Measurements from ENCODE around the gene LRCH3.

The LRCH3 gene

DNA sequence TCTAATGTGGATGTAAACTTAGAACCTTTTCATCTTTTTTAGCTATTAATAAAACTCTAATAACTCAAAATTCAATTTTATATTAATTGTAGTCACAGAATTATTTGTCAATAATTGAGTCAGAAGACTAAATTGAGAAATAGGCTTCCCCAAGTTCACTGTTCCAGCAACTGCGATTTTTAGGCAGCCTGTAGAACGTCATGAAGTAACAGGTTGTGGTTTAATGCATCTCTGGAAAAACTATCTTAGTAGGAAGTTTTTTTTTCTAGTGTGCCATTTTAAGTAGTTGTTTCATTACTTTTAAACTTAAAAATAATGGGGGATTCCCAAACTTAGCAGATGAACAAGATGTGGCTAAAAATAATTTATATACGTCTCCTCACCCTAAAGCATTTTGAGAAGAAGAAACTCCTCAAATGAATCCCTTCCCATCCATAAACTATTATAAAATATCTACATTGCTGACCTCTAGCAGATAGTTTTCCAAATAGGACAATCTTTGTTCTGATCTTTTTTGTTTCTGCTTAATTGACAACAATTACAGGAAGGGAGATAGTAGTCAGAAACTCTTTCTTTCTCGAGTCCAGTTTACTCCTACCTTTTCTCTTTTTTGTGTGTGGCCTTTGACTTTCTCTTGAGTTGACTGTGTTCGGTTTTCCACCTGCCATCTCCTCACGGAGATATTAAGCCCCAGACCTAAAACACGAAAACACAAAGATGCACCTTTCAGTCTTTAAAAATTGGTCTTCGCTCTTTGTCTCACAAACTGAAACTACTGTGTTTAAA is 43.1 kb downstream of the LRCH3 start:
- no peak for DNase-seq (ENCODE audit: low spot score)

- DNase-seq (ENCODE audit: low spot score) = no peak
Measured at GRCh38 chr3:197835509-197835908, 44.5 kb downstream of the LRCH3 start.

- no peak for DNase-seq (ENCODE audit: low spot score)
Measured at GRCh38 chr3:197836244-197836643, 45.2 kb downstream of the LRCH3 start.

- DNase-seq (ENCODE audit: low spot score) = no peak
Measured at GRCh38 chr3:197837282-197837681, 46.2 kb downstream of the LRCH3 start.

DNA sequence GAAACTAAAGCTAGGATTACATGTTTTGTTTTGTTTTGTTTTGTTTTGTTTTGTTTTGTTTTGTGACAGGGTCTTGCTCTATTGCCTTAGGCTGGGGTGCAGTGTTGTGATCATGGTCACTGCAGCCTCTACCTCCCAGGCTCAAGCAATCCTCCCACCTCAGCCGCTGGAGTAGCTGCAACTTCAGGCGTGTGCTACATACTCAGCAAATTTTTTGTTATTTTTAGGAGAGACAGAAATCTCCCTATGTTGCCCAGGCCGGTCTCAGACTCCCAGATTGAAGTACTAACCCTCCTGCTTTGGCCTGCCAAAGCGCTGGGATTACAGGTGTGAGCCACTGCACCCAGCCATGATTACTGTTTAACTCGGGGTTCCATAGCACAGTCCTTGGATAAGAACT is 50.7 kb downstream of the LRCH3 start:
- DNase-seq (ENCODE audit: low spot score) = no peak

- no peak for DNase-seq (ENCODE audit: low spot score)
Measured at GRCh38 chr3:197846491-197846890, 55.4 kb downstream of the LRCH3 start.

GRCh38 chr3:197847866-197848401 is 56.9 kb downstream of the LRCH3 start:
- DNase-seq (ENCODE audit: low spot score) = peak; percentile 8

- DNase-seq (ENCODE audit: low spot score) = no peak
Measured at GRCh38 chr3:197854596-197855343, 63.7 kb downstream of the LRCH3 start.

- no peak for DNase-seq (ENCODE audit: low spot score)
Measured at GRCh38 chr3:197855571-197855970, 64.5 kb downstream of the LRCH3 start.

DNA sequence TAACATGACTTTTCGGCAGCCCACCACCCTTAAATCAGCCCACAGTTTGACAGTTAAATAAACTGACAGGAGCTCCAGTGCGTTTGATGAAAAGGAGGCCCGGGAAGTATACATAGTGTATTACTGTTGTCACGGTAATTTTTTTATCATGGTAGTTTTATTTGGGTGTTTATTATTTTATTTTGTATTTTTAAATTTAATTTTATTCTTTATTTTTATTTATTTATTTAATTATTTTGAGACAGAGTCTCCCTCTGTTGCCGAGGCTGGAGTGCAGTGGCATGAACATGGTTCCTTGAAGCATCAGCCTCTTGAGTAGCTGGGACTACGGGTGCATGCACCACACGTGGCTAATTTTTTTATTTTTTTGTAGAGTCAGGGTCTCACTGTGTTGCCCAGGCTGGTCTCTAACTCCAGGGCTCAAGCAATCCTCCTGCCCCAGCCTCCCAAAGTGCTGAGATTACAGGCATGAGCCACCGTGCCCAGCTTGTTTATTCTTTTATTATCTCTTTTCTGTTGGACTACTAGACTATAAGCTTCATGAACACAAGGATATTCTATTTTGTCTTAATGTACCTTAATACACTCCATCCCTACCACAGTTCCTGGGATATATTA is 65.3 kb downstream of the LRCH3 start:
- no peak for DNase-seq (ENCODE audit: low spot score)

GRCh38 chr3:197858133-197858532 is 67.1 kb downstream of the LRCH3 start:
- DNase-seq (ENCODE audit: low spot score) = no peak

GRCh38 chr3:197858598-197858997 is 67.5 kb downstream of the LRCH3 start:
- no peak for DNase-seq (ENCODE audit: low spot score)

DNA sequence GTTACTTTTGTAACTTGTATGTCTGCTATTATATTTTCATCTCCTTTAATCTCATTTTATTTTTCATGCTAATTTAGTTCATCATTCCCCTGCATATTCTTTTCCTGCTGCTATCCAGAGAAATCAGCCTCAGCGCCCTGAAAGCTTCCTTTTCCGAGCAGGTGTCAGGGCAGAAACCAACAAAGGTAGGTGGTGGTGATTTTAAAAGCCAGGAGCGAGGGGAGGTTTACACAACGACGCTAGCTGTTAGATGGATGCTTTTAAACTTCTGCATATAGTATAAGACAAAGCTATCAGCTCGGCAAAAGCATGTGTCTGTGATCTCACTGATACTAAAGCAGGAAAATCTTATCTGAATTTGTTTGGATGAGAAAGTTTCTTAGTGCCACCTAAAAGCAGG is 75.0 kb downstream of the LRCH3 start:
- DNase-seq (ENCODE audit: low spot score) = no peak

GRCh38 chr3:197873329-197873728 is 82.3 kb downstream of the LRCH3 start:
- no peak for DNase-seq (ENCODE audit: low spot score)

GRCh38 chr3:197874064-197874463 is 83.0 kb downstream of the LRCH3 start:
- DNase-seq (ENCODE audit: low spot score) = no peak

DNA sequence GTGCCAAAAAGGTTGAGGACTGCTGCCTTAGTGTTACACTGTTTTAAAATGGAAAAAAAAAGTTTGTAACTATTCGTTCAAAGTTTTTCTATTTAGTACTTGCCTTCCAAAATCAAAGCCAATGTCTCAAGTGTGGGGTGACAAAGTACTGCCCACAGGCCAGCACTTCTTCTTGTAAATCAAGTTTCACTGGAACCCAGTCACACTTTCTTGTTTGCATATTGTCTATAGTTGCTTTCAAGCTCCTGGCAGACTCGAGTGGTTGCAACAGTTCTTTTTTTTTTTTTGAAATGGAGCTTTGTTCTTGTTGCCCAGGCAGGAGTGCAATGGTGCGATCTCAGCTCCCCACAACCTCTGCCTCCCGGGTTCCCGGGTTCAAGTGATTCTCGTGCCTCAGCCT is 83.6 kb downstream of the LRCH3 start:
- no peak for DNase-seq (ENCODE audit: low spot score)

DNA sequence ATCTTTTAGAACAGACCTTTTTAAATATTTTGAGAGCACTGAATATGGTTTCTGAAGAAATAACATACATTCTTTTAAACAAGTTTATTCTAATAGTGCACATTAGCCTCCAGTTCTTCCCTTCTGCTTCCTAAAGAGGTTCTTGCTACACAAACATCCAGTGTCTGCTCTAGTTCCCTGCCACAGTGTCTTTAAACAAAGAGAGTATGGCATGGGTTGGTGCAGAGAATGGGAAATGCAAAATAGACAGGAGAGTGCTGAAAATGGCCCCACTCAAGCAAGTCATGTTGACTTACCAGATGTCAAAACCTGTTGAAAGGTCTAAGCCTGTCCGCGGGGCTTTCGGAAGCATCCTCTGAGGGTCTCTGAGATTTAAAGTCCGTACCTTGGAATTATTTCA is 86.8 kb downstream of the LRCH3 start:
- DNase-seq (ENCODE audit: low spot score) = no peak

GRCh38 chr3:197878427-197878826 is 87.4 kb downstream of the LRCH3 start:
- no peak for DNase-seq (ENCODE audit: low spot score)

GRCh38 chr3:197880491-197881269 is 89.6 kb downstream of the LRCH3 start:
- DNase-seq (ENCODE audit: low spot score) = no peak

DNA sequence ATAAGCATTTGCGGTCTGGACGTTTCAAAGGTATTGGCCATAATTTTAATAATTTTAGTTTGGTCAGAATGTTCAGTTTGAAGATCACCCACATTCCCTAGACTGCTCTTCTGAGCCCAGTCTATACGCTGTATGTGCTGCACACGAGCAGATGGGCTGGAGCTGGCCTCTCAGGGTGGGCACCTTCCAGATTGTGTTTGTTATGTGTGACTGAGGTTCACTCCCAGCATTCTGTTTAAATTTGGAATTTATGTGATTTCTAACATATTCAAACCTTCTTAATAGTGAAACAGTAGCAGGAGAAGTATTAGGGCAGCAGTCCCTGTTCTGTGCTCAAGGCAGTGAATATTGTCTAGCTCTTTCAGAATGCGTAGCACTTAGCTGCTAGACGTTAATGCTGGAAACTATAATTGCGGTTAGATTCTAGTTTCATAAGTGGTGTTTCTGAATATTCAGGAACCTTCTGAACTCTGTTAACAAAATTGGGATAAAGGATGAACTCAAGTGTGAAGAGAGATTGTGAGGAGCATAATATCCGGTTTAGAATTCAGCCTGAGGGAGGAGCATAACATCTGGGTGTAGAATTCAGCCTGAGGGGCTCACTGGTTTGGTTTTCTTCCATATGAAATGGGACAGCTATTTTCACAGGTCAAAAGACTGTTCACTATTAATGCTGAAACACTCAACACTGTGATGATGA is 90.4 kb downstream of the LRCH3 start:
- no peak for DNase-seq (ENCODE audit: low spot score)

- DNase-seq (ENCODE audit: low spot score) = no peak
Measured at GRCh38 chr3:197881970-197882338, 90.9 kb downstream of the LRCH3 start.

DNA sequence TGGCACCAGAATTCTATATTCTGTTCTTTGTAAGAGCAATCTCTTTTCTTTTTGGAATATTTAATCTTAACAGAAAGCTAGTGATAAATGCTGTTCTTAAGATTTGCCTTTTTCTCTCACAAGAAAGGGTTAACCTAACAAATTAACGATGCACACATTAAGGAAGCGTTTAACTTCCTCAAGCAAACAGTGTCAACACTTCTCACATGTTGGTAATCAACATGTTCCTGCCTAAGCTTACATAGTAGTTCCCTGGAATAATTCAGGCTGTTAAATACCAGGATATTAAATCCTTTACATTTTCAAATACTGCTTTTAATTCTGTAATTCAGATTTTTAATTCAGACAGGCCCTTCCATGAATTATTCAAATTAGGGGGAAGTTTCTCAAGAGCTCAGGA is 91.5 kb downstream of the LRCH3 start:
- no peak for DNase-seq (ENCODE audit: low spot score)

Measured in LoVo (cell line).